GM10266 (cell line): ENCODE measurements around the gene CUEDC1.

Source experiments
- DNase-seq: peaks from one replicate; pipeline ENCODE4 v3.0.0; 2012; ENCODE audit errors: extremely low spot score
- CTCF ChIP-seq: IDR thresholded peaks from 2 replicates; pipeline ENCODE4 v1.5.1; 2012; ENCODE audit warnings: mild to moderate bottlenecking, low read depth; ENCODE audit not compliant: control insufficient read depth, insufficient read depth; ENCODE audit errors: missing control alignments

The CUEDC1 gene

GRCh38 chr17:57972151-57972550, 16.9 kb upstream of the CUEDC1 start:
- no peak for DNase-seq
- TF ChIP-seq CTCF = no peak

GRCh38 chr17:57971572-57971971, 16.4 kb upstream of the CUEDC1 start:
- TF ChIP-seq CTCF = no peak
- DNase-seq = no peak

- no peak for TF ChIP-seq CTCF
- DNase-seq = no peak
Measured at GRCh38 chr17:57970710-57971109, 15.5 kb upstream of the CUEDC1 start.

- TF ChIP-seq CTCF = no peak
- no peak for DNase-seq
Measured at GRCh38 chr17:57968456-57968855, 13.2 kb upstream of the CUEDC1 start.

- no peak for DNase-seq
- no peak for TF ChIP-seq CTCF
Measured at GRCh38 chr17:57966875-57967274, 11.7 kb upstream of the CUEDC1 start.

- TF ChIP-seq CTCF = no peak
- DNase-seq = no peak
Measured at GRCh38 chr17:57966246-57966645, 11.0 kb upstream of the CUEDC1 start.

GRCh38 chr17:57965521-57966160, 10.4 kb upstream of the CUEDC1 start:
- no peak for TF ChIP-seq CTCF
- no peak for DNase-seq
